Measurements from ENCODE around the gene CNOT4. TPM values are rescaled to one million over a fixed set of nuclear protein-coding genes. Genes with fewer than 3 reads are reported as not detected.
"Not testable (repeated sequence)": the region's sequence is repeated elsewhere in the genome, so short reads cannot be mapped to it uniquely, and the experiment has no call there.

CNOT4 gene
- total RNA-seq, 4 donors from 2014 or later, result 17.8 to 35.0 (median 26.2) TPM

DNA sequence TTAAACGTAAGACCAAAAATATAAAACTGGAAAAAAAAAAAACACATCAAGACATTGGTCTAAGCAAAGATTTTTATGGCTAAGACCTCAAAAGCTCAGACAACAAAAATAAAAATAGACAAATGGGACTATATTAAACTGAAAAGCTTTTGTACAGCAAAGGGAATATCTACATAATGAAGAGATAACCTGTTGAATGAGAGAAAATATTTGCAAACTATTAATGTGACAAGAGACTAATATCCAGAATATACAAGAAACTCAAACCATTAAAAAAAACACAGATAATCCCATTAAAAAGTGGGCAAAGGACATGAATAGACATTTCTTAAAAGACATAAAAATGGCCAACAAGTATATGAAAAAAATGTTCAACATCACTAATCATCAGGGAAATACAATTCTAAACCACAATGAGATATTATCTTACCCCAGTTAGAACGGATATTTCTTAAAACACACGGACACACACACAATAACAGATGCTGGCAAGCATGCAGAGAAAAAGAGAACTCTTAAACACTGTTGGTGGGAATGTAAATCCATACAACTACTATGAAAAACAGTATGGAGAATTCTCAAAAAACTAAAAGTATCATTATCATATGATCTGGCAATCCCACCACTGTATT is 28.8 kb downstream of the CNOT4 start:
- TF ChIP-seq EP300 (IDR thresholded peaks at IDR 0.05) (no peak), POLR2AphosphoS5 (IDR thresholded peaks at IDR 0.05) (no peak), POLR2A (IDR thresholded peaks at IDR 0.05) (no peak)
- TF ChIP-seq, protein P1, sequence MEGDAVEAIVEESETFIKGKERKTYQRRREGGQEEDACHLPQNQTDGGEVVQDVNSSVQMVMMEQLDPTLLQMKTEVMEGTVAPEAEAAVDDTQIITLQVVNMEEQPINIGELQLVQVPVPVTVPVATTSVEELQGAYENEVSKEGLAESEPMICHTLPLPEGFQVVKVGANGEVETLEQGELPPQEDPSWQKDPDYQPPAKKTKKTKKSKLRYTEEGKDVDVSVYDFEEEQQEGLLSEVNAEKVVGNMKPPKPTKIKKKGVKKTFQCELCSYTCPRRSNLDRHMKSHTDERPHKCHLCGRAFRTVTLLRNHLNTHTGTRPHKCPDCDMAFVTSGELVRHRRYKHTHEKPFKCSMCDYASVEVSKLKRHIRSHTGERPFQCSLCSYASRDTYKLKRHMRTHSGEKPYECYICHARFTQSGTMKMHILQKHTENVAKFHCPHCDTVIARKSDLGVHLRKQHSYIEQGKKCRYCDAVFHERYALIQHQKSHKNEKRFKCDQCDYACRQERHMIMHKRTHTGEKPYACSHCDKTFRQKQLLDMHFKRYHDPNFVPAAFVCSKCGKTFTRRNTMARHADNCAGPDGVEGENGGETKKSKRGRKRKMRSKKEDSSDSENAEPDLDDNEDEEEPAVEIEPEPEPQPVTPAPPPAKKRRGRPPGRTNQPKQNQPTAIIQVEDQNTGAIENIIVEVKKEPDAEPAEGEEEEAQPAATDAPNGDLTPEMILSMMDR (IDR thresholded peaks at IDR 0.05), result no peak
- 32 to 58% methylated on average over 3 of the region's 3 CpGs for WGBS, 2 donors (ENCODE audit: low coverage in 1 of 2)
- Histone ChIP-seq H3K4me3 (no peak overlapping the region), H3K36me3 (no peaks in the 10 kb centered on the region), H3K27ac (no peak overlapping the region), H3K9me3 (no peaks in the 10 kb centered on the region), H3K27me3 (no peaks in the 10 kb centered on the region), H3K4me1 (peaks cover 0 to 17% (median 0%) of the 10 kb centered on the region in 3 donors)
- ATAC-seq, result no peak

DNA sequence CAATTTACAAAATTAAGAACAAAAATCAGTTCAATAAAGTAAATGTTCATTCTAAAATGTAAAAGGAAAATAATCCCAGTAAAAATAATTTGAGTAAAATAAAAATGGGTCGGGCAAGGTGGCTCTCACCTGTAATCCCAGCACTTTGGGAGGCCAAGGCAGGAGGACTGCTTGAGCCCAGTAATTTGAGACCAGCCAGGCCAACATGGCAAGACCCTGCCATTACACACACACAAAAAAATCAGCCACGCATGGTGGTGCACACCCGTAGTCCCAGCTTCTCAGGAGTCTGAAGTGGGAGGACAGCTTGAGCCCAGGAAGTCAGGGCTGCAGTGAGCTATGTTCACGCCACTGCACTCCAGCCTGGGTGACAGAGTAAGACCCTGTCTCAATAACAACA is 34.4 kb downstream of the CNOT4 start:
- Histone ChIP-seq H3K4me3 (no peak overlapping the region), H3K36me3 (no peaks in the 10 kb centered on the region), H3K9me3 (no peaks in the 10 kb centered on the region), H3K4me1 (peaks cover 0 to 7% (median 0%) of the 10 kb centered on the region in 3 donors), H3K27me3 (no peaks in the 10 kb centered on the region), H3K27ac (no peak overlapping the region)
- no peak for TF ChIP-seq POLR2AphosphoS5 (IDR thresholded peaks at IDR 0.05)
- TF ChIP-seq, protein P1 (IDR thresholded peaks at IDR 0.05), result no peak
- no peak for TF ChIP-seq EP300 (IDR thresholded peaks at IDR 0.05)
- no peak for TF ChIP-seq POLR2A (IDR thresholded peaks at IDR 0.05)
- 93% methylated on average over 3 to 4 of the region's 4 CpGs for WGBS, 2 donors (ENCODE audit: low coverage in 1 of 2)
- ATAC-seq, result no peak

DNA sequence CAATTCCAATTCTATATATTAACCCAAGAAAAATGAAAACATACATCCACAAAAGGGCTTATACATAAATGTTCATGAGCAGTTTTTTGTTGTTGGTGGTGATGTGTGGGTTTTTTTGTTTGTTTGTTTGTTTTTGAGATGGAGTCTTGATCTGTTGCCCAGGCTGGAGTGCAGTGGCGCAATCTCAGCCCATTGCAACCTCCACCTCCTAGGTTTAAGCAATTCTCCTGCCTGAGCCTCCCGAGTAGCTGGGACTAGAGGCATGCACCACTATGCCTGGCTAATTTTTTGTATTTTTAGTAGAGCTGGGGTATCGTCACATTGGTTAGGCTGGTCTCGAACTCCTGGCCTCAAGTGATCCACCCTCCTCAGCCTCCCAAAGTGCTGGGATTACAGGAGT is 40.2 kb downstream of the CNOT4 start:
- not testable (repeated sequence) for H3K27me3 ChIP-seq, H3K4me1 ChIP-seq, H3K9me3 ChIP-seq, H3K4me3 ChIP-seq, H3K27ac ChIP-seq, H3K36me3 ChIP-seq, ATAC-seq
- 100% methylated on average over 1 of the region's 4 CpGs for WGBS, 2 donors (ENCODE audit: low coverage in 1 of 2)

DNA sequence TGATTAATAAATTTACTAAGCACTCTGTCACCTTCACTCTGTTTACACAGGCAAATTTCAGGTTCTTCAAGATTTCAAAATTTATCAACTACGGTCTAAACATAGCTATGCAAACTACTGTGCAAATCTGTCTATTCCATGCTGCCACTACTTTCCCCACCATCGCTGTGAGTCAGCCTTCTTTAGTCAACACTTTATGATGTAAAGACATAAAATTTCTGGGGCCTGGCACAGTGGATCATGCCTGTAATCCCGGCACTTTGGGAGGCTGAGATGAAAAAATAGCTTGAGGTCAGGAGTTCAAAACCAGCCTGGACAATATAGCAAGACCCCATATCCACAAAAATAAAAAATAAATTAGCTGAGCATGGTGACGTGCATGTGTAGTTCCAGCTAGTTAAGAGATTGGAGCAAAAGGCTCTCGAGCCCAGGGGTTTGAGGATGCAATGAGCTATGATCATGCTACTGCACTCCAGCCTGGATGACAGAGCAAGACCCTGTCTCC is 42.6 kb downstream of the CNOT4 start:
- Histone ChIP-seq H3K27me3 (no peaks in the 10 kb centered on the region), H3K4me1 (no peaks in the 10 kb centered on the region), H3K27ac (no peak overlapping the region), H3K36me3 (no peaks in the 10 kb centered on the region), H3K9me3 (no peaks in the 10 kb centered on the region), H3K4me3 (no peak overlapping the region)
- WGBS, 2 donors (ENCODE audit: low coverage in 1 of 2), result 91 to 93% methylated on average over 4 to 5 of the region's 5 CpGs
- no peak for ATAC-seq
- TF ChIP-seq, protein P1 (IDR thresholded peaks at IDR 0.05), result no peak
- no peak for TF ChIP-seq EP300 (IDR thresholded peaks at IDR 0.05)
- TF ChIP-seq POLR2A (IDR thresholded peaks at IDR 0.05), result no peak
- TF ChIP-seq POLR2AphosphoS5 (IDR thresholded peaks at IDR 0.05), result no peak

DNA sequence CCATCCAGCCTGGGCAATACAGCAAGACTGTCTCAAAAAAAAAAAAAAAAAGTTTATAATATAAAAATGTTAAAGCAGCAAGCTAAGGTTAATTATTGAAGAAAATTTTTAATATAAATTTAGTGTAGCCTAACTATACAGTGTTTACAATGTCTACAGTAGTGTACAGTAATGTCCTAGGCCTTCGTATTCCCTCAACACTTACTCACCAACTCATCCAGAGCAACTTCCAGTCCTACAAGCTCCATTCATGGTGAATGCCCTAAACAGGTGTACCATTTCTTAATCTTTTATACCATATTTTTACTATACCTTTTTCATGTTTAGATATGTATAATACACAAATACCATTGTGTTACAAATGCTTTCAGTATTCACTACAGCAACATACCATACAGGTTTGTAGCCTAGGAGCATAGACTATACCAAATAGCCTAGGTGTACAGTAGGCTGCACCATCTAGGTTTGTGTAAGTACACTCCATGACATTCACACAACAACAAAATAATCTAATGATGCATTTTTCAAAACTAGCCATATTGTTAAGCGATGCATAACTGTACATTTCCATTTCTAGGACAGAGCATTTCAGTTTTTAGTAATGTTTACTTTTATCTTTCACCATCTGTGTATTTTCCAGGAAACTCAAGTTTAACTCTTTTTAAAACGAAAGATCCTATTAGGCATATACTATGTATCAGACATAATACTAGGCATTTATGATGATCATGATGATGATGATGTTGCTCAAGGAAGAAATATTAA is 43.3 kb downstream of the CNOT4 start:
- Histone ChIP-seq H3K4me1 (peaks cover 0 to 3% (median 0%) of the 10 kb centered on the region in 3 donors), H3K9me3 (no peaks in the 10 kb centered on the region), H3K36me3 (no peaks in the 10 kb centered on the region), H3K4me3 (no peak overlapping the region), H3K27ac (no peak overlapping the region), H3K27me3 (no peaks in the 10 kb centered on the region)
- WGBS, 2 donors (ENCODE audit: low coverage in 1 of 2), result 81 to 86% methylated on average over 2 to 3 of the region's 3 CpGs
- no peak for TF ChIP-seq EP300 (IDR thresholded peaks at IDR 0.05)
- TF ChIP-seq POLR2AphosphoS5 (IDR thresholded peaks at IDR 0.05), result no peak
- TF ChIP-seq, protein P1 (IDR thresholded peaks at IDR 0.05), result no peak
- no peak for TF ChIP-seq POLR2A (IDR thresholded peaks at IDR 0.05)
- no peak for ATAC-seq
